ENCODE data around the gene MCAT. TPM values are rescaled to one million over a fixed set of nuclear protein-coding genes. Genes with fewer than 3 reads are reported as not detected.

Gene MCAT
- total RNA-seq, 2 donors from 2014 or later = 17.1 to 19.9 TPM

GRCh38 chr22:43096420-43096819, 46.8 kb downstream of the MCAT start:
- Mint-ChIP-seq H3K4me1 (peaks cover 4% of the 10 kb centered on the region), H3K4me3 (no peak overlapping the region), H3K9me3 (peaks cover 15% of the 10 kb centered on the region), H3K27me3 (ENCODE audit: insufficient read depth) (no peaks in the 10 kb centered on the region), H3K36me3 (ENCODE audit: low read depth) (peaks cover 3% of the 10 kb centered on the region), H3K27ac (no peak overlapping the region)
- DNase-seq = no peak
- Histone ChIP-seq H3K9ac (ENCODE audit: extremely low read depth, low read length, poor library complexity, severe bottlenecking) (no peak overlapping the region), H3K27ac (ENCODE audit: low read depth, low read length) (no peak overlapping the region), H3K27me3 (ENCODE audit: control insufficient read depth, insufficient read depth, low read length, poor library complexity, severe bottlenecking) (no peaks in the 10 kb centered on the region), H3K4me1 (ENCODE audit: control insufficient read depth, insufficient read depth, low read length) (no peaks in the 10 kb centered on the region), H3K4me3 (ENCODE audit: low read length) (no peak overlapping the region), H3K36me3 (ENCODE audit: control insufficient read depth, insufficient read depth, low read length) (no peaks in the 10 kb centered on the region), H3K9me3 (ENCODE audit: control insufficient read depth, low read length) (peaks cover 7% of the 10 kb centered on the region)
- TF ChIP-seq, protein P1, sequence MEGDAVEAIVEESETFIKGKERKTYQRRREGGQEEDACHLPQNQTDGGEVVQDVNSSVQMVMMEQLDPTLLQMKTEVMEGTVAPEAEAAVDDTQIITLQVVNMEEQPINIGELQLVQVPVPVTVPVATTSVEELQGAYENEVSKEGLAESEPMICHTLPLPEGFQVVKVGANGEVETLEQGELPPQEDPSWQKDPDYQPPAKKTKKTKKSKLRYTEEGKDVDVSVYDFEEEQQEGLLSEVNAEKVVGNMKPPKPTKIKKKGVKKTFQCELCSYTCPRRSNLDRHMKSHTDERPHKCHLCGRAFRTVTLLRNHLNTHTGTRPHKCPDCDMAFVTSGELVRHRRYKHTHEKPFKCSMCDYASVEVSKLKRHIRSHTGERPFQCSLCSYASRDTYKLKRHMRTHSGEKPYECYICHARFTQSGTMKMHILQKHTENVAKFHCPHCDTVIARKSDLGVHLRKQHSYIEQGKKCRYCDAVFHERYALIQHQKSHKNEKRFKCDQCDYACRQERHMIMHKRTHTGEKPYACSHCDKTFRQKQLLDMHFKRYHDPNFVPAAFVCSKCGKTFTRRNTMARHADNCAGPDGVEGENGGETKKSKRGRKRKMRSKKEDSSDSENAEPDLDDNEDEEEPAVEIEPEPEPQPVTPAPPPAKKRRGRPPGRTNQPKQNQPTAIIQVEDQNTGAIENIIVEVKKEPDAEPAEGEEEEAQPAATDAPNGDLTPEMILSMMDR (conservative IDR thresholded peaks at IDR 0.05) = no peak
- WGBS, 2 experiments (ENCODE audit: insufficient coverage in 1 of 2, insufficient read length in 1 of 2) = 79 to 95% methylated on average over 4 to 7 of the region's 8 CpGs

DNA sequence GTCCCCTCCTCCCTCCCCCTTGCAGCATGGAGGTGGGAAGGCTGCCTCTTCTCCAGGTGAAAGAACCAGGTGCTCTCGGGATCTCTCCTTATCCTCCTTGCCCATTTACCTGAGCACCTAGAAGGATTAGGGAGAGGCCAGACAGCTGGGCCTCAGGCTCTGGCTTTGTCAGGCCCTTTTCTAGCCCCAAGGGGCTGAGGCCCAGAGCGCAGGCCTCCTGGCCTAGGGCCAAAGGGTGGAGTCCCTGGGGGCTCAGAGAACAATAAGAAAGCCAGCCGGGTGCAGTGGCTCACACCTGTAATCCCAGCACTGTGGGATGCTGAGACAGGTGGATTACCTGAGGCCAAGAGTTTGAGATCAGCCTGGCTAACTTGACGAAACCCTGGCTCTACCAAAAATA, 48.6 kb downstream of the MCAT start:
- Mint-ChIP-seq H3K9me3 (peaks cover 15% of the 10 kb centered on the region), H3K4me1 (peaks cover 4% of the 10 kb centered on the region), H3K36me3 (ENCODE audit: low read depth) (peaks cover 3% of the 10 kb centered on the region), H3K4me3 (no peak overlapping the region), H3K27ac (no peak overlapping the region), H3K27me3 (ENCODE audit: insufficient read depth) (no peaks in the 10 kb centered on the region)
- TF ChIP-seq, protein P1 (conservative IDR thresholded peaks at IDR 0.05) = no peak
- H3K4me1 ChIP-seq (ENCODE audit: control insufficient read depth, insufficient read depth, low read length) = no peaks in the 10 kb centered on the region
- no peak overlapping the region for H3K27ac ChIP-seq (ENCODE audit: low read depth, low read length)
- WGBS, 2 experiments (ENCODE audit: insufficient coverage in 1 of 2, insufficient read length in 1 of 2) = 88 to 91% methylated on average over 3 to 4 of the region's 4 CpGs
- H3K4me3 ChIP-seq (ENCODE audit: low read length) = no peak overlapping the region
- DNase-seq = no peak
- H3K9me3 ChIP-seq (ENCODE audit: control insufficient read depth, low read length) = peaks cover 7% of the 10 kb centered on the region
- H3K27me3 ChIP-seq (ENCODE audit: control insufficient read depth, insufficient read depth, low read length, poor library complexity, severe bottlenecking) = no peaks in the 10 kb centered on the region
- no peak overlapping the region for H3K9ac ChIP-seq (ENCODE audit: extremely low read depth, low read length, poor library complexity, severe bottlenecking)
- no peaks in the 10 kb centered on the region for H3K36me3 ChIP-seq (ENCODE audit: control insufficient read depth, insufficient read depth, low read length)

DNA sequence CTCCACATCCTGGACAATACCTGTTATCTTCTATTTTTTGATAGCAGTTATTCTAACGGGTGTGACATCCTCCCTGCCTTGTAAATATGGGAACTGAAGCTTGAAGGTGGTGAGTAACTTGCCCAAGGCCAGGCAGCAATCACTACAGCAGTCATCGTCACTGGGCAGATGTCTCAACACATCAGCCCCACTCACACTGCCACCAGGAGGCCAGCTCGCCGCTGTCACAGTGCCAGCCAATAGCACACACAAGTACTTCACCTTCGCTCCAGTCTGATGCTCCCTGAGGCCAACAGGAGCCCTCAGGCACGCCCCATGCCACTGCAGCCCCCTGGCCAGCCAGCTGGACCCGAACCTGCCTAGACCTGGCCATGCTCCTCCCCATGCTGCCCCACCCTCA, 49.1 kb downstream of the MCAT start:
- no peak overlapping the region for H3K4me3 ChIP-seq (ENCODE audit: low read length)
- no peaks in the 10 kb centered on the region for H3K36me3 ChIP-seq (ENCODE audit: control insufficient read depth, insufficient read depth, low read length)
- no peak overlapping the region for H3K9ac ChIP-seq (ENCODE audit: extremely low read depth, low read length, poor library complexity, severe bottlenecking)
- Mint-ChIP-seq H3K4me1 (peaks cover 4% of the 10 kb centered on the region), H3K27ac (no peak overlapping the region), H3K4me3 (no peak overlapping the region), H3K27me3 (ENCODE audit: insufficient read depth) (no peaks in the 10 kb centered on the region), H3K36me3 (ENCODE audit: low read depth) (peaks cover 3% of the 10 kb centered on the region), H3K9me3 (peaks cover 15% of the 10 kb centered on the region)
- no peaks in the 10 kb centered on the region for H3K4me1 ChIP-seq (ENCODE audit: control insufficient read depth, insufficient read depth, low read length)
- WGBS, 2 experiments (ENCODE audit: insufficient coverage in 1 of 2, insufficient read length in 1 of 2) = 78 to 92% methylated on average over 2 to 7 of the region's 7 CpGs
- H3K27ac ChIP-seq (ENCODE audit: low read depth, low read length) = no peak overlapping the region
- no peaks in the 10 kb centered on the region for H3K27me3 ChIP-seq (ENCODE audit: control insufficient read depth, insufficient read depth, low read length, poor library complexity, severe bottlenecking)
- TF ChIP-seq, protein P1 (conservative IDR thresholded peaks at IDR 0.05) = peak; percentile 62
- peaks cover 7% of the 10 kb centered on the region for H3K9me3 ChIP-seq (ENCODE audit: control insufficient read depth, low read length)
- peak; percentile 78 for DNase-seq
